Stomach smooth muscle (tissue), 2 donors: ENCODE results near the gene ALG9.

Experiments
- H3K27ac ChIP-seq: one replicate; pipeline ENCODE4 v1.7.0; 2013; ENCODE audit warnings: mild to moderate bottlenecking, low read length, inconsistent platforms
- H3K27me3 ChIP-seq, 2 donors: one replicate each; pipeline ENCODE4 v1.7.0; 2013; ENCODE audit warnings: low read length in 2 of 2; ENCODE audit not compliant: insufficient read depth in 2 of 2, control insufficient read depth in 1 of 2
- H3K36me3 ChIP-seq, 2 donors: one replicate each; pipeline ENCODE4 v1.7.0; 2013; ENCODE audit warnings: low read length in 2 of 2; ENCODE audit not compliant: control insufficient read depth in 2 of 2, insufficient read depth in 2 of 2
- H3K4me1 ChIP-seq: one replicate; pipeline ENCODE4 v1.7.0; 2013; ENCODE audit warnings: low read length; ENCODE audit not compliant: control insufficient read depth, insufficient read depth
- H3K4me3 ChIP-seq, 2 donors: one replicate each; pipeline ENCODE4 v1.7.0; 2013; ENCODE audit warnings: low read length in 2 of 2
- H3K9ac ChIP-seq, 2 donors: one replicate each; pipeline ENCODE4 v1.7.0; 2013; ENCODE audit warnings: low read length in 2 of 2, mild to moderate bottlenecking in 1 of 2
- H3K9me3 ChIP-seq, 2 donors: one replicate each; pipeline ENCODE4 v1.7.0; 2013; ENCODE audit warnings: low read length in 2 of 2; ENCODE audit not compliant: control insufficient read depth in 2 of 2
- donor health status: healthy.
- donor health status: Pancreatic carcinoma.

ALG9 gene

DNA sequence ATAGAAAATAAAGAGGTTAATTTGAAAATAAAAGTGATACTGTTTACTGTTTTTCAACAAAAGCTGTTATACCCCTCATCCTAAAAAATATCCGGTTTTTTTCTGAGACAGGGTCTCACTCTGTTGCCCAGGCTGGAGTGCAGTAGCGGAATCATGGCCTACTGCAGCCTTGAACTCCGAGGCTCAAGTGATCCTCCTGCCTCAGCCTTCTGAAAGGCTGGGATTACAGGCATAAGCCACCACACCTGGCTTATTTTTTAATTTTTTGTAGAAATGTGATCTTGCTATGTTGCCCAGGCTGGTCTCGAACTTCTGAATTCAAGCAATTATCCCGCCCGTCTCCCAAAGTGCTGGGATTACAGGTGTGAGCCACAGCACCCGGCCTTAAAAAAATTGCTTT lies 35.7 kb downstream of the ALG9 start:
- Histone ChIP-seq H3K9ac (no peak overlapping the region), H3K4me1 (no peaks in the 10 kb centered on the region), H3K27ac (no peak overlapping the region), H3K4me3 (no peak overlapping the region), H3K27me3 (no peaks in the 10 kb centered on the region), H3K36me3 (peaks cover 22 to 29% of the 10 kb centered on the region in 2 donors), H3K9me3 (no peaks in the 10 kb centered on the region)

DNA sequence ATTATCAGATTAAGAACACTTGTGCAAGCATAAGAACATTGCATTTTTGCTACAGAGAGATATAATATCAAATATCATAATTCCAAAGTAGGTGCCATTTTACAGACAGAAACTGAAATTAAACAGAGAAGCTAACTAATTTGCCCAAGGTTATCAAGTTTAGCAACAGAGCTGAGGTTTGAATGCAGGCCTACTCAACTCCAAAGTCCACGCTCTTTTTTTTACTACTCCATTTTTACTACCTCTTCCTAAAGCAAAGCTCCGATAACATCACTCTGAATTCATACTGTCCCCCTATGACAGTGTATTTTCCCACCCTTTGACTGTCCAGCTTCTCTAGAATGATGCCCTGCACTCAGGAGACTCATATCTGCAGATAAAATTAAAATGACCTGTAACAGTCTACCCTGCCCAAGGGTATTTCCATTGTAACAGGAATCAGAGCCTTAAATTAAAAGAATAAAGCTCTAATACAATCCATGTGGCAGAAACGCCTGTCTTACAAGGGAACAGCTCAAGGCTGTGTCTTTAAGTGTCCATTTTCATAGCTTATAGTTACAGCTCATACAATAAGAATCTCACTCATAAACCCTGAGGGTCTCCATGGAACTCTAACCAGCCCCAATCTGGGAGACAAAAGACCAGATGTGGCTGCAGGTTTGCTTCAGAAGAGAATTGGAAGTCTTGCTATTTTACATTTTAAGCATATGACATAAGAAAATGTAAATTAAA lies 36.8 kb downstream of the ALG9 start:
- H3K27me3 ChIP-seq, result no peaks in the 10 kb centered on the region
- H3K4me3 ChIP-seq, result no peak overlapping the region
- H3K36me3 ChIP-seq, result peaks cover 22 to 29% of the 10 kb centered on the region in 2 donors
- no peak overlapping the region for H3K9ac ChIP-seq
- no peaks in the 10 kb centered on the region for H3K9me3 ChIP-seq
- H3K4me1 ChIP-seq, result no peaks in the 10 kb centered on the region
- no peak overlapping the region for H3K27ac ChIP-seq

DNA sequence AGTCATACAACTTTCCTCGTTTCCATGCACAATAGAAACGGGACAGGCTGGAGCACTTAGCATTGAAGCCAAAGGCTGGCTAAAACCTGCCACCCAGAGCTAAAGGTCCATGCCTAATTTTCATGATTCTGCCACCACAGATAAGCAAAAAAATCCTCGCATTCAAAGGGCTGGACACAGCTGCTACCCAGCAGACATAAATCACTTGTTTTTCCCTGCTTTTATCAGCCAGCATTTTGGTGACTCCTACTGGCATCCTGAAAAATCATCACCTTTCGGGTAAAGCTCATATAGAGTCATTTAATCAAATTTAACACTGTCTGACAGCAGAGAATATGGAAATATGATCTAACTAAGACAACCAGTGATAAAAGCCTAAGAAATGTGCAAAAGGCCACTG lies 37.9 kb downstream of the ALG9 start:
- no peaks in the 10 kb centered on the region for H3K4me1 ChIP-seq
- no peaks in the 10 kb centered on the region for H3K27me3 ChIP-seq
- peaks cover 22 to 29% of the 10 kb centered on the region in 2 donors for H3K36me3 ChIP-seq
- no peaks in the 10 kb centered on the region for H3K9me3 ChIP-seq
- no peak overlapping the region for H3K4me3 ChIP-seq
- no peak overlapping the region for H3K9ac ChIP-seq
- H3K27ac ChIP-seq, result no peak overlapping the region

DNA sequence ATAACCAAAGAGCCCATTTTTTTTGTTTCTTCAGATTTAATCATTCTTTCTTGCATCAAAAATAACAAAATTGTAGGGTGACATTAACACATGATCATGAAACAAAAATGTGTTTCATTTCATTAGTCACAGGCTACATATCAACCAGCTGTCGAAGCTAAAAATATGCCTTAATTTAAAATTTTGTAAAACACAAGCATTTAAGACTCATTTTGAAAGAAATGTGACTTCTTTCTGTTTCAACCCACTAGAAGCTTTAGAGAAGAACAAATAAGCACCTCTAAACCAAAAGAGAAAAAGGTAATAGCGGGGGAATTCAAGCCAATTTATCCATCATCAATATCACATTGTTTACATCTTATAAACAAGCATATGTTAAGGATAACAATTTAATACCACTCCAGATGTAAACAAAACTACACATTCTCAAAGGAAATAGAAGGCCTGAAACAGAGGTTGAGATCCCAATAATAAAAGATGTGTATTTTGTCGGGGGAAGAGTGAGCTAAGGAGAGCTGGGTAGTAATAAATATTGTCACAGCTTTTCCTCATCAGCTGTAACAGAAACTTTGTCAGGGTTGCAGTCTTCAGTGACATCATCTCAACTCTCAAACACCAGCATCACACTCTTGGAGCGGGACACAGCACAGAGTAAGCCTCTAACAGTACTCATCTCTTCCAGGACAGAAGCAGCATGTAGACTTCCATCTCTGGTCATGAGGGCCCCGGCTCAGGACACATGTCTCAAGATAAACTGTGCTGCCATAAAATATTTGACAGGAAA lies 42.0 kb downstream of the ALG9 start:
- Histone ChIP-seq H3K4me1 (no peaks in the 10 kb centered on the region), H3K4me3 (no peak overlapping the region), H3K36me3 (peaks cover 4 to 5% of the 10 kb centered on the region in 2 donors), H3K9me3 (no peaks in the 10 kb centered on the region), H3K27me3 (no peaks in the 10 kb centered on the region), H3K27ac (peak overlapping the region; percentile 13), H3K9ac (no peak overlapping the region)

DNA sequence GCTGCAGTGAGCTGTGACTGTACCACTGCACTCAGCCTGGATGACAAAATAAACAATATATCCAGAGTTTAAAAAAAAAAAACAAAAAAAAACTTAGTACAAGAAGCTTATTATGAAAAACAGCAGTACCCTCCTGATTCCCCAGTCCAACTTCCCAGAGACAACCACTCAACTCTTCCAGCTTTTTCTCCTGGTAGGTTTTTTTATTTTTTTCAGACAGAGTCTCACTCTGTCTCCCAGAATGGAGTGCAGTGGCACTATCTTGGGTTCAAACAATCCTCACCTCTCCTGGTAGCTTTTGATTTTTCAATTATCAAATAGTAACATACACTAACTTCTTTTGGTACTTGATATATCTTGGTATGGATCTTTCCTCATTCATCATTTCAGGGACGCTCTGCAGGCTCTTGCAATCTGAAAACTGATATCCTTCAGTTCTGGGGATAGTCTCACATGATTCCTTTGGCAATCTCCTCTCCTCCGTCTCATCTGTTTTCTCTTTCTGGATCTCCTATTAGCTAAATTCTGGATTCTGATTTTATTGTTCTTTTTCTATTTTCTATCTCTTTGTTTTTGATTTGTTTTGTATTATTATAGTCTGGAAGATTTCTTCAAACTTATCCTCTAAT lies 44.9 kb downstream of the ALG9 start:
- Histone ChIP-seq H3K27ac (no peak overlapping the region), H3K36me3 (peaks cover 3 to 5% of the 10 kb centered on the region in 2 donors), H3K27me3 (no peaks in the 10 kb centered on the region), H3K9ac (no peak overlapping the region), H3K4me1 (no peaks in the 10 kb centered on the region), H3K4me3 (no peak overlapping the region), H3K9me3 (no peaks in the 10 kb centered on the region)

DNA sequence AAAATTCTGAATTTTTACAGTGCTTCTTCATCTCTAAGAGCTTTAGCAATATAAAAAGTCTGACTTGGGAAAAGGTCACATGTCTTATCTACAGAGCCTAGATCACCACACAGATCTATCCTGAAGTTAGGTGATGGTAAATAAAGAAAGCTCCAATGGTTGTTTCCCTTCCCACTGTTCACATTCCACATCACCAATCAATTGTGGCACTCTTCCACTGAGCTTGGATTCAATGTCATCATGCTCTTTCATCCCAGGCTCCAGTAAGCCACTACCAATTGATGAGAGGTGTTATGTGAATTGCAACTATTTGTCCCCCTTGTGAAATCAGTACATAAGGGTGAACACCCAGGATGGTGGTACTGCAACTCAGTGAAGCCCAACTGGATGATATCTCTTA lies 47.8 kb downstream of the ALG9 start:
- Histone ChIP-seq H3K4me3 (no peak overlapping the region), H3K9me3 (no peaks in the 10 kb centered on the region), H3K36me3 (no peaks in the 10 kb centered on the region), H3K27ac (no peak overlapping the region), H3K4me1 (peaks cover 11% of the 10 kb centered on the region), H3K27me3 (no peaks in the 10 kb centered on the region), H3K9ac (no peak overlapping the region)

DNA sequence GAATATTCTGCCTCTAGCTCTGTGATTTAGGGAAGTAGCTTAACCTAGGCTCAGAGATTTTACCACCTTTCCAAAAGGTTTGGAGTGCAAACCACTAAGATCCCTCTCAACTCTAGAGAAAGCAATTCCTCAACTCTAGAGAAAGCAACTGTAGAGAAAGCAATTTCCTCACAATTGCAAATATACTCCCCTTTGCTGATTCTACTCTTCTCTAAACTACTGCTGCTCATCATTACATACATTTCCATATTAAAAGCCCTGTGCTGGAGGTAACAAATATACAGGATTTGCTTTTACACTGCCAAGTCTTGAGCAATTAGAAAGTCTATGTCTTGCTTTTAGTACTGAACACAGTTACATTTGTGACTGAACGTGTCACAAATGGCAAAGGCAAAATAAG lies 48.2 kb downstream of the ALG9 start:
- Histone ChIP-seq H3K4me3 (no peak overlapping the region), H3K27me3 (no peaks in the 10 kb centered on the region), H3K4me1 (peaks cover 11% of the 10 kb centered on the region), H3K36me3 (no peaks in the 10 kb centered on the region), H3K9me3 (no peaks in the 10 kb centered on the region), H3K27ac (no peak overlapping the region), H3K9ac (no peak overlapping the region)

DNA sequence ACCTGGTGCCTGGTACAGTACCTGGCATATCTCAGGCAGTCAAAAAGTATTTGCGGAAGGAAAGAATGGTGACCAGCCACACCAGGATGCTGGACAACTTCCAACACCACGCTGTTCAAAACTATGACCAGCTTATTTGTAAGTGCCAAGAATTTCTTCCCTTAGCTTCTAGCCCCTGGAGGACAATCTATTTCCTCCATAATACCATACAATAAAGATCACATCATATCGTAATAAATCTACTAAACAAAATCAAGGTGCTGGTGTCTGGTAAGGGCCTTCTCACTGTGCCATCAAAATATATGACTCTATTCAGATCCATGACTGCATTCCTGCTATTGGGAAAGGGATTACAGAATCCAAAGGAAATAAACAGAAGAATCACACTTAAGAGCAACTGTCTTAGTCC lies 51.5 kb downstream of the ALG9 start:
- Histone ChIP-seq H3K9me3 (no peaks in the 10 kb centered on the region), H3K4me3 (no peak overlapping the region), H3K27me3 (no peaks in the 10 kb centered on the region), H3K27ac (peak overlapping the region; percentile 63), H3K9ac (peak overlapping the region in 1 of 2 donors; percentile 1), H3K36me3 (no peaks in the 10 kb centered on the region), H3K4me1 (peaks cover 11% of the 10 kb centered on the region)

DNA sequence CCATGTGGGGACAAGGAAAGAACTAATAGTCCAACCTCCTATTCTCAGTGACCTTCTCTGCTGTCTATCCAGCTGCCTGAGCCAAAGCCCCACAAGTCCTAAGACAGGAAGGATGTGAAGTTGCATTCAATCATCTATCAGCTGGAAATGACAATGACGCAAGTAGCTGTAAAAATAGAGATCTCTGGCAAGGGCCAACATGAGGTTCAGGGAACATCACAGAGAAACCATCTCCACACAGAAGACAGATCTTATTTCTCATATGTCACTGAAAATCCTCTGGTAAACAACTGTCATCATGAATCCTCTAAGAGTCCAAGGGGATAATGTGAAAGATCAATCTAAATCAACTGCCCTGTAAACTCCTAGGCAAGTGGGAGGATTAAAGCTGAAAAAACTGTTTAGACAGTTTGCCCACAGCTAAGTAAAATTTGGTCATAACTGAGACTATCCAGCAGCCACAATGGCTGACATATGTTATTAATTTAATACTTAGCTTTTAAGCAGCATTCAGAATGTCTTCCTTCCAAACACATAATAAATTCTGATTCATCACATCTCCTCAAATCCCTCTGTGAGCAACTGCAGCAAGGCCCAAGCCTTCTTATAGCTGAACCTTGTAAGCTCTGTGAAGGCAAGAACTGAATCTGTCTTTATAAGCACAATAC lies 52.1 kb downstream of the ALG9 start:
- Histone ChIP-seq H3K27ac (peak overlapping the region; percentile 63), H3K9ac (no peak overlapping the region), H3K9me3 (no peaks in the 10 kb centered on the region), H3K4me1 (peaks cover 15% of the 10 kb centered on the region), H3K4me3 (no peak overlapping the region), H3K27me3 (no peaks in the 10 kb centered on the region), H3K36me3 (no peaks in the 10 kb centered on the region)

DNA sequence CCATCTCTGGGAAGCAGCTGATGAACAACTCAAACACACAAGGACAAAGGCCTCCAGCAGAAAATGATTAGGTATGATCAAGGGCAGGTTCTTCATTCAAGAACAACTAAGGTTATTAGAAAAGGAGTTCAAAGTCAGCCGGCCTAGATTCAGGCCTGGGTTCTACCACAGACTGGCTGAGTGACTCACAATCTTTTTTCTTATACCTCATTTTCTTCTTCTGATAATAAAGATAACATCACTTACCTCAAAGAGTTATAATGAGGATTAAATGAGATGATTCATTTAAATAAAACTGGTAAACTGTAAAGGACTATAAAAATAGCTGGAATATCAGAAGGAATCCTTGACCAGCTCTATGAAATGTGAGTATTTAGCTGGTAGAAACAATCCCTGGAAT lies 55.9 kb downstream of the ALG9 start:
- no peak overlapping the region for H3K4me3 ChIP-seq
- no peak overlapping the region for H3K9ac ChIP-seq
- peak overlapping the region; percentile 76 for H3K27ac ChIP-seq
- peaks cover 15% of the 10 kb centered on the region for H3K4me1 ChIP-seq
- no peaks in the 10 kb centered on the region for H3K27me3 ChIP-seq
- no peaks in the 10 kb centered on the region for H3K36me3 ChIP-seq
- no peaks in the 10 kb centered on the region for H3K9me3 ChIP-seq
